Measurements from ENCODE around the gene ANO10. TPM values are rescaled to one million over a fixed set of nuclear protein-coding genes. Genes with fewer than 3 reads are reported as not detected.

Gene ANO10
- total and polyA plus RNA-seq, 7 donors: 9.0 to 30.5 (median 16.8) TPM

- Histone ChIP-seq H3K4me1 (no peaks in the 10 kb centered on the region), H3K27ac (no peak overlapping the region), H3K36me3 (no peaks in the 10 kb centered on the region), H3K27me3 (no peaks in the 10 kb centered on the region), H3K4me3 (no peak overlapping the region), H3K9me3 (peaks cover 0 to 7% (median 2%) of the 10 kb centered on the region in 4 donors)
- 83 to 94% methylated on average over 2 of the region's 2 CpGs for WGBS, 2 donors
- intact Hi-C loops (cut with DNase I): no loop called here
- TF ChIP-seq POLR2A (IDR thresholded peaks at IDR 0.05) (no peak), EP300 (IDR thresholded peaks at IDR 0.05) (no peak), POLR2AphosphoS5 (IDR thresholded peaks at IDR 0.05) (no peak)
- TF ChIP-seq, protein P1, sequence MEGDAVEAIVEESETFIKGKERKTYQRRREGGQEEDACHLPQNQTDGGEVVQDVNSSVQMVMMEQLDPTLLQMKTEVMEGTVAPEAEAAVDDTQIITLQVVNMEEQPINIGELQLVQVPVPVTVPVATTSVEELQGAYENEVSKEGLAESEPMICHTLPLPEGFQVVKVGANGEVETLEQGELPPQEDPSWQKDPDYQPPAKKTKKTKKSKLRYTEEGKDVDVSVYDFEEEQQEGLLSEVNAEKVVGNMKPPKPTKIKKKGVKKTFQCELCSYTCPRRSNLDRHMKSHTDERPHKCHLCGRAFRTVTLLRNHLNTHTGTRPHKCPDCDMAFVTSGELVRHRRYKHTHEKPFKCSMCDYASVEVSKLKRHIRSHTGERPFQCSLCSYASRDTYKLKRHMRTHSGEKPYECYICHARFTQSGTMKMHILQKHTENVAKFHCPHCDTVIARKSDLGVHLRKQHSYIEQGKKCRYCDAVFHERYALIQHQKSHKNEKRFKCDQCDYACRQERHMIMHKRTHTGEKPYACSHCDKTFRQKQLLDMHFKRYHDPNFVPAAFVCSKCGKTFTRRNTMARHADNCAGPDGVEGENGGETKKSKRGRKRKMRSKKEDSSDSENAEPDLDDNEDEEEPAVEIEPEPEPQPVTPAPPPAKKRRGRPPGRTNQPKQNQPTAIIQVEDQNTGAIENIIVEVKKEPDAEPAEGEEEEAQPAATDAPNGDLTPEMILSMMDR (IDR thresholded peaks at IDR 0.05): no peak
- no peak for DNase-seq
Observed at GRCh38 chr3:43515208-43515917, 106.4 kb downstream of the ANO10 start.

DNA sequence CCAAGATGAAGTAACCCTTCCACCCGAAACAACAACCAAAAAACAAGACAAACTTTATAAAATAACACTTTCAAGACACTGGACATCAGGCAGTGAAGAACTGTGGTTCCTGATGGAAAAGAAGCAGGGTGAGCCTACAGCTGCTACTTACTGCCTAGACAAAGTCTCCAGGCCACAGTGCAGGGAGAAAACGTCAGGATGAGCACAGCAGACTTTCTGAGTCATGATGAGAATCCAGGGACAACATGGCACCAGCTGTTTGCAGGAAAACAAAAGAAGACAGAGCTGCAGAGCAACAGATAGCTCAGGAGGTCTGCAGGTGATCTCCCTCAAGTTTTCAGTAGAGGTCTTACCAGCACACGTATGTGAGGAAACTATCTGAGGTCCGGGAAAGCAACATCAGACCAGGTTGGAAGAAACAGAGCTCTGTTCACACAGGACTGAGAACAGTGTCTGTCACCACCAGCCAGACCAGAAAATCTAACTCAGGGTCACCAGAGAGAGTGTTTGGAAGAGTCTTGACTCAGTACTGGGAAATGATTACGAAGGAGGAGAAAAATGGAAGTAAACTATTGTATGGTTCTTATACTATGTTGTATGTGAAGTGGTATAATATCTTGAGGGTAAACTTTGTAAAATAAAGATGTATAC lies 108.9 kb downstream of the ANO10 start:
- 88% methylated on average over 5 of the region's 5 CpGs for WGBS, 2 donors
- no peak for TF ChIP-seq POLR2AphosphoS5 (IDR thresholded peaks at IDR 0.05)
- no peak for TF ChIP-seq POLR2A (IDR thresholded peaks at IDR 0.05)
- TF ChIP-seq EP300 (IDR thresholded peaks at IDR 0.05): no peak
- TF ChIP-seq, protein P1 (IDR thresholded peaks at IDR 0.05): no peak
- Histone ChIP-seq H3K27me3 (no peaks in the 10 kb centered on the region), H3K36me3 (no peaks in the 10 kb centered on the region), H3K4me1 (no peaks in the 10 kb centered on the region), H3K9me3 (no peaks in the 10 kb centered on the region), H3K4me3 (no peak overlapping the region), H3K27ac (no peak overlapping the region)
- intact Hi-C loops (cut with DNase I): no loop called here
- no peak for DNase-seq

DNA sequence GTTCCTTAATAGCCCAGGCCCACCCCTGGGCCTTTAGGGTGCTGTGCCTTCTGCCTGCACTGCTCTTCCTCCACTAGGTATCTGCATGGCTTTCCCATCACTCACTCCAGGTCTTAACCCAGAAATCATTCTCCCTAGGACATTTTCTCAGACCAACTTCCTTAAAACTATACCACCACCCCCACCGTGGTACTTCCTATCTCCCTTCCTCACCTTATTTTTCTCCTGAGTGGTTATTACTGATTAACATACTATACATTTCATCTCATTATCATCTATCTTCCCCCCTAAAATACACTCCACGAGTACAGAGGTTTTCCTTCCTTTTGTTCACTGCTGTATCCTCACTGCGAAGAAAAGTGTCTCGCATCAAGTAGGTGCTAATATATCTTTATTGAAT lies 115.2 kb downstream of the ANO10 start:
- Histone ChIP-seq H3K27me3 (no peaks in the 10 kb centered on the region), H3K36me3 (no peaks in the 10 kb centered on the region), H3K4me3 (no peak overlapping the region), H3K4me1 (peaks cover 0 to 3% (median 0%) of the 10 kb centered on the region in 4 donors), H3K27ac (no peak overlapping the region), H3K9me3 (no peaks in the 10 kb centered on the region)
- WGBS, 2 donors: 57 to 64% methylated on average over 4 of the region's 4 CpGs
- intact Hi-C loops (cut with DNase I): no loop called here
- no peak for DNase-seq
- no peak for TF ChIP-seq EP300 (IDR thresholded peaks at IDR 0.05)
- no peak for TF ChIP-seq POLR2AphosphoS5 (IDR thresholded peaks at IDR 0.05)
- TF ChIP-seq POLR2A (IDR thresholded peaks at IDR 0.05): no peak

- Histone ChIP-seq H3K4me1 (peaks cover 0 to 3% (median 0%) of the 10 kb centered on the region in 4 donors), H3K4me3 (no peak overlapping the region), H3K27ac (no peak overlapping the region), H3K36me3 (no peaks in the 10 kb centered on the region), H3K27me3 (no peaks in the 10 kb centered on the region), H3K9me3 (no peaks in the 10 kb centered on the region)
- intact Hi-C loops (cut with DNase I): no loop called here
- DNase-seq: no peak
- 48 to 60% methylated on average over 3 of the region's 3 CpGs for WGBS, 2 donors
- TF ChIP-seq POLR2A (IDR thresholded peaks at IDR 0.05) (no peak), POLR2AphosphoS5 (IDR thresholded peaks at IDR 0.05) (no peak), EP300 (IDR thresholded peaks at IDR 0.05) (no peak)
- TF ChIP-seq, protein P1 (IDR thresholded peaks at IDR 0.05): no peak
Observed at GRCh38 chr3:43505351-43505750, 116.5 kb downstream of the ANO10 start.

GRCh38 chr3:43503067-43503728 lies 118.6 kb downstream of the ANO10 start:
- Histone ChIP-seq H3K27ac (no peak overlapping the region), H3K27me3 (no peaks in the 10 kb centered on the region), H3K9me3 (no peaks in the 10 kb centered on the region), H3K4me1 (peaks cover 0 to 3% (median 0%) of the 10 kb centered on the region in 4 donors), H3K4me3 (no peak overlapping the region), H3K36me3 (no peaks in the 10 kb centered on the region)
- intact Hi-C loops (cut with DNase I): loop anchor here (2.0 to 5.0 kb wide), 4 partner anchors 216 to 541 kb away; partner anchors contain the start of gene SNRK
- no peak for TF ChIP-seq POLR2A (IDR thresholded peaks at IDR 0.05)
- TF ChIP-seq, protein P1 (IDR thresholded peaks at IDR 0.05): peak; percentile 13 to 52 (median 33)
- WGBS, 2 donors: 12 to 49% methylated on average over 2 of the region's 2 CpGs
- DNase-seq: no peak
